ENCODE results near the gene NFE2L3. TPM values are rescaled to one million over a fixed set of nuclear protein-coding genes. Genes with fewer than 3 reads are reported as not detected.
A peak's percentile ranks its signal among the peaks of the same experiment; 100 is the strongest.

Gene NFE2L3
- total and polyA plus RNA-seq, 9 of the 15 experiments (the other 6 are each of a cell fraction or from before 2014, with no cell fraction given) = 2.9 to 16.9 (median 12.4) TPM

- TF ChIP-seq THRB (CRISPR knock-in tag; conservative IDR thresholded peaks at IDR 0.05) (peak; percentile 81; the same call in 1 of the 2 replicates), SMAD1 (IDR thresholded peaks at IDR 0.05; ENCODE audit: low read depth, low read length, partially characterized antibody) (no peak), DNMT1 (IDR thresholded peaks at IDR 0.05) (0 out of 2 replicates have a peak, but pooled peaks have one; percentile 16), ETS2 (tag; IDR thresholded peaks at IDR 0.05; ENCODE audit: borderline replicate concordance, poor library complexity, severe bottlenecking) (no peak), NFIC (IDR thresholded peaks at IDR 0.05) (peak; percentile 24; the same call in 1 of the 2 replicates), POLR2AphosphoS2 (IDR thresholded peaks at IDR 0.05; ENCODE audit: low read length) (peak; percentile 92), GABPA (tag; conservative IDR thresholded peaks at IDR 0.05; ENCODE audit: low read depth) (no peak), STAT5B (CRISPR knock-in tag; IDR thresholded peaks at IDR 0.05) (no peak), CC2D1A (IDR thresholded peaks at IDR 0.05) (no peak), KDM5B (IDR thresholded peaks at IDR 0.05; ENCODE audit: insufficient replicate concordance, low read depth, low read length) (peak; percentile 21), ZFP30 (CRISPR knock-in tag; IDR thresholded peaks at IDR 0.05; ENCODE audit: borderline replicate concordance) (no peak), CREB5 (CRISPR knock-in tag; IDR thresholded peaks at IDR 0.05) (peak; percentile 9; the same call in 1 of the 2 replicates), JUN (IDR thresholded peaks at IDR 0.05; ENCODE audit: borderline replicate concordance, low read depth, low read length) (0 out of 2 replicates have a peak, but pooled peaks have one; percentile 39), JUN (CRISPR knock-in tag; IDR thresholded peaks at IDR 0.05; ENCODE audit: borderline replicate concordance) (no peak), POLR2AphosphoS5 (IDR thresholded peaks at IDR 0.05; ENCODE audit: control insufficient read depth, insufficient read depth, low read depth, low read length) (peak; percentile 12; the same call in 1 of the 2 replicates), BRD4 (IDR thresholded peaks at IDR 0.05) (no peak), MITF (IDR thresholded peaks at IDR 0.05) (no peak), POLR2B (IDR thresholded peaks at IDR 0.05; ENCODE audit: low read depth, partially characterized antibody) (peak; percentile 60)
These were observed 34.6 kb downstream of the NFE2L3 start (continued) for GRCh38 chr7:26186364-26187311.
